GM23248 (cell line): ENCODE results near the gene ERFL.

Source experiments
- EZH2 ChIP-seq: fragments of 200-600 bp; sonication (generic); IDR thresholded peaks from 2 replicates; pipeline ENCODE4 v1.6.1; 2018; ENCODE audit warnings: antibody characterized with exemption, mild to moderate bottlenecking; ENCODE audit not compliant: insufficient read depth, poor library complexity, severe bottlenecking
- EZH2phosphoT487 ChIP-seq: fragments of 200-600 bp; sonication (generic); IDR thresholded peaks from 2 replicates; pipeline ENCODE4 v1.6.1; 2018; ENCODE audit warnings: antibody characterized with exemption, moderate library complexity, mild to moderate bottlenecking, low read depth; ENCODE audit not compliant: insufficient read depth

DNA sequence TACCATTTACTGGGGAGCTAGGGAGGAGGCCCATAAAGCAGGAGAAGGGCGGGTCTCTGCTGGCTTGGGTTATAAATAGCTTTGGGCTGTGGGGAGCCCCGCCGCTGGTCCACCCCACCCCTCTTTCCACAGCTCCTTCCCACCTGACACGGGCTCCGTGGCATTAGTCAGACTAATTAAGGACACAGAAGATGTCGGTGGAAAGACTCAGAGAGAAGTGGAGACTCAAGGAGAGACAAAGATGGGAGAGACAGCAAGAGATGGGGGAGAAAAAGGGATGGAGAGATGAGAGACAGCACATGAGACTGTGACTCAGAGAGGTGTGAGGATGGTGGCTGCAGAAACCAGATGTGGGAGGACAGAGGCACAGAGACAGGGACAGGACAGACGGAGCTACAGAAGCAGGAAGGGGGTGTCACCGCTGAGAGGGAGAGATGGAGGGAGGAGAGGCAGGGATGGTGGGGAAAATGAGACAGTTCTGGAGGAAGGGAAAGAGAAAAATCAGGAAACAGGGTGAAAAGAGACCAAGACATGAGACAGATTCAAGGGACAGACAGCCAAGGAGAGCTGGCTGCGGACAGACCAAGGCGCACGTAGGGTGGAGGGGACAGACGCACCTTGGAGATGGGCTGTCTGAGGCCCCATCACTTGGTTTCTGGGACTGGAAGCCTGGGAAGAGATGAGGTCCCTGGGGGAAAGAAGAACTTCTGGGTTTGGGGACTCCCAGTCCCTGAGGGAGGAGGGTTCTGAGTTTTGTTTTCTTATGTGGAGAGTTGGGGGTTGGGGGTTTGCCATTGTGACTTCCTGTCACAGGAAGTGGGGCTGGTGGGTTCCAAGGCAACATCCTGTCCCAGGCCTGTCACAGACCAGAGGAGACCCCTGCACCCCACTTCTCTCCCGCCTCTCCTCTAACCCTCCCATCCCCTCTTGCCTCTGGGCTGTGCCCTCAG lies 41.2 kb downstream of the ERFL start:
- TF ChIP-seq EZH2, result no peak
- TF ChIP-seq EZH2phosphoT487, result no peak
